Left lung (tissue), 10 donors: ENCODE results near the gene WDR49. TPM values are rescaled to one million over a fixed set of nuclear protein-coding genes. Genes with fewer than 3 reads are reported as not detected.

ENCODE experiments used
- ATAC-seq: fragments of 200-7000 bp; cut with Tn5 transposase; one replicate; pipeline ENCODE4 v1.9.1; 2020; ENCODE audit warnings: moderate library complexity
- DNase-seq, 4 donors: peaks; one replicate each; pipeline ENCODE4 v3.0.0-alpha.2; 2013 to 2020
- H3K27ac ChIP-seq, 2 donors: fragments of 200-600 bp; sonication (generic) in 1 of 2; one replicate each; pipeline versions ENCODE4 v1.5.0 to v1.8.0; 2020 to 2021
- H3K27me3 ChIP-seq, 2 donors: fragments of 200-600 bp; sonication (generic) in 1 of 2; one replicate each; pipeline versions ENCODE4 v1.5.0 to v1.8.0; 2020 to 2021
- H3K36me3 ChIP-seq, 2 donors: fragments of 200-600 bp; sonication (generic) in 1 of 2; one replicate each; pipeline versions ENCODE4 v1.5.0 to v1.8.0; 2020 to 2021
- H3K4me1 ChIP-seq, 2 donors: fragments of 200-600 bp; one replicate each; pipeline ENCODE4 v1.8.0; 2021
- H3K4me3 ChIP-seq, 2 donors: fragments of 200-600 bp; sonication (generic) in 1 of 2; one replicate each; pipeline versions ENCODE4 v1.5.0 to v1.8.0; 2020 to 2021; ENCODE audit warnings: mild to moderate bottlenecking in 1 of 2
- H3K9me3 ChIP-seq, 2 donors: fragments of 200-600 bp; sonication (generic) in 1 of 2; one replicate each; pipeline versions ENCODE4 v1.5.0 to v1.8.0; 2020 to 2021
- intact Hi-C, 2 donors: fragments of 100-400 bp; cut with DNase I; formaldehyde crosslinking; loops; one replicate each; pipeline versions ENCODE4 v1.11.2 to v1.14.2; 2022
- polyA plus RNA-seq, 6 donors: library from polyadenylated mRNA; unstranded; fragments of 120-200 nt; gene quantifications; one replicate each; pipeline ENCODE4 v1.2.1, GENCODE V29; 2013; ENCODE audit not compliant: insufficient read length in 6 of 6
- total RNA-seq, 2 donors: library from RNA; stranded (reverse); fragmentation: NEBNext Ultra II Directional; extraction: Animal tissue kit (Norgen Biotek cat#: 25700); gene quantifications; one replicate each; pipeline ENCODE4 v1.2.1, GENCODE V29; 2021
- TF ChIP-seq, protein P1 (sequence below), 2 donors: fragments of 200-600 bp; sonication (generic) in 1 of 2; IDR thresholded peaks; one replicate each; pipeline versions ENCODE4 v1.5.0 to v1.8.0; 2021; ENCODE audit warnings: antibody characterized with exemption in 2 of 2
- donor health status: DM: no; HTN: yes; CAD: no.
- donor health status: DM: no; HTN: no; CAD: no.

Gene WDR49
- total and polyA plus RNA-seq, 8 donors: 0.99 to 6.0 (median 2.5) TPM

DNA sequence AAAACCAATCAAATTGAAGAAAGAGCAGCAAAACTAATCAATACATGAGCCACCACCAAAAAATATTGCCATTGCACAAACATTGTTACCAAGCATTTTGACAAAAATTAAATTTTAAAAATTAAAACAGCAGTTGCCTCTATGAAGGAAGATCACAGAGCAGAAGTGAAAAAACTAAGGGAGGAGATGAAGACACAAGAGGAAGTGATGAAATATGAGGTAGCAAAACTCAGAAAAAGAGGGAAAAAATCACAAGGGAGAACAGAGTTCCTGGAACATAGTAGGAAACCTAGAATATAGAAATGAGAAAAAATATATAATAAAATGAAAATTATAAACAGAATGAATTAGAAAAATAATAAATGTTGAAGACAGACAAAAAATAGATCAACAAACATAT, 172.6 kb downstream of the WDR49 start:
- H3K4me1 ChIP-seq: no peaks in the 10 kb centered on the region
- DNase-seq (no peak), ATAC-seq (no peak)
- no peak overlapping the region for H3K4me3 ChIP-seq
- intact Hi-C loops: no loop called here
- H3K36me3 ChIP-seq: no peaks in the 10 kb centered on the region
- H3K9me3 ChIP-seq: no peaks in the 10 kb centered on the region
- H3K27me3 ChIP-seq: no peaks in the 10 kb centered on the region
- no peak overlapping the region for H3K27ac ChIP-seq
- TF ChIP-seq, protein P1, sequence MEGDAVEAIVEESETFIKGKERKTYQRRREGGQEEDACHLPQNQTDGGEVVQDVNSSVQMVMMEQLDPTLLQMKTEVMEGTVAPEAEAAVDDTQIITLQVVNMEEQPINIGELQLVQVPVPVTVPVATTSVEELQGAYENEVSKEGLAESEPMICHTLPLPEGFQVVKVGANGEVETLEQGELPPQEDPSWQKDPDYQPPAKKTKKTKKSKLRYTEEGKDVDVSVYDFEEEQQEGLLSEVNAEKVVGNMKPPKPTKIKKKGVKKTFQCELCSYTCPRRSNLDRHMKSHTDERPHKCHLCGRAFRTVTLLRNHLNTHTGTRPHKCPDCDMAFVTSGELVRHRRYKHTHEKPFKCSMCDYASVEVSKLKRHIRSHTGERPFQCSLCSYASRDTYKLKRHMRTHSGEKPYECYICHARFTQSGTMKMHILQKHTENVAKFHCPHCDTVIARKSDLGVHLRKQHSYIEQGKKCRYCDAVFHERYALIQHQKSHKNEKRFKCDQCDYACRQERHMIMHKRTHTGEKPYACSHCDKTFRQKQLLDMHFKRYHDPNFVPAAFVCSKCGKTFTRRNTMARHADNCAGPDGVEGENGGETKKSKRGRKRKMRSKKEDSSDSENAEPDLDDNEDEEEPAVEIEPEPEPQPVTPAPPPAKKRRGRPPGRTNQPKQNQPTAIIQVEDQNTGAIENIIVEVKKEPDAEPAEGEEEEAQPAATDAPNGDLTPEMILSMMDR (IDR thresholded peaks at IDR 0.05): no peak

DNA sequence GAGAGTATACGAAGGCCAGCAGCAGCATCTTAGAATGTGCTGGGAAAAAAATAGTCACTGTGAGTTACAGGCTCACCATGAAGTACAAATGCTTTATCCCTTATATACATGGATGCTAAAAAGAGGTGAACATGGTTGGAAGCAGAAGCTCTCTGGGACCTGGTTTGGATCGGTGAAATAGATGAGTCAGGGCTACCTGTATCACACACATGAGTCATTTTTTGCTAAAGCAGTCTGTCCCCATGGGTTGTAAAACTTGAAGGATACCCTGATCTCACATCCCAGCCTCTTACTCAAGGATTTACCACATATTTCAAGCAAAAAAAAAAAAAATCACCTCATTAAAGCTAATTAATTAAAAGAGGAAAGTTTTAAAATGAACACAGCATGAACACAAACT, 173.0 kb downstream of the WDR49 start:
- intact Hi-C loops: no loop called here
- Histone ChIP-seq H3K9me3 (no peaks in the 10 kb centered on the region), H3K4me1 (no peaks in the 10 kb centered on the region), H3K4me3 (no peak overlapping the region), H3K27ac (no peak overlapping the region), H3K27me3 (no peaks in the 10 kb centered on the region), H3K36me3 (no peaks in the 10 kb centered on the region)
- ATAC-seq (no peak), DNase-seq (no peak)
- TF ChIP-seq, protein P1 (IDR thresholded peaks at IDR 0.05): no peak

DNA sequence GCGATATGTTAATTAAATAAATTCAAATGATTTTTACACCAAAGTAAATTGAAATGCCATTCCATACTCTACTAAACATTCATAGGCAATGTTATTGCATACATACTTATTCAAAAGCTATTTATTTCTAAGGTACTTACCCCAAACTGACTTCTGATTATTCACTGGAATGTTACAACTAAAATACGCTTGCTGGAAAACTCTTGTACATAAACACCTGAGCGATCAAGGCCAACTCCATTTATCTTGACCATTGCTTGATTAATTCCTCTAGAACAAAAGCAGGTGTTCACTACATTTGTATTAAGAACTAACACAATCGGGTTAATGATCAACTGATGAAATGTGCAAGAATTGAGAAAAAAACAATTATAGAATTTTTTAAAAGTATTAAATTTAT, 179.9 kb downstream of the WDR49 start, which contains the start of gene SERPINI2:
TSS of gene SERPINI2 (minus strand) at position 180 of the 400 bp plus-strand sequence. CDS start 2,208 bp downstream, outside the sequence.
- ATAC-seq (no peak), DNase-seq (no peak)
- no peak within 1 kb of the TSS for H3K4me3 ChIP-seq
- no peaks in the 10 kb centered on the region for H3K4me1 ChIP-seq
- H3K27me3 ChIP-seq: no peaks in the 10 kb centered on the region
- H3K27ac ChIP-seq: no peak within 1 kb of the TSS
- H3K36me3 ChIP-seq: no peaks in the 10 kb centered on the region
- no peaks in the 10 kb centered on the region for H3K9me3 ChIP-seq
- TF ChIP-seq, protein P1 (IDR thresholded peaks at IDR 0.05): no peak
- intact Hi-C loops: no loop called here

DNA sequence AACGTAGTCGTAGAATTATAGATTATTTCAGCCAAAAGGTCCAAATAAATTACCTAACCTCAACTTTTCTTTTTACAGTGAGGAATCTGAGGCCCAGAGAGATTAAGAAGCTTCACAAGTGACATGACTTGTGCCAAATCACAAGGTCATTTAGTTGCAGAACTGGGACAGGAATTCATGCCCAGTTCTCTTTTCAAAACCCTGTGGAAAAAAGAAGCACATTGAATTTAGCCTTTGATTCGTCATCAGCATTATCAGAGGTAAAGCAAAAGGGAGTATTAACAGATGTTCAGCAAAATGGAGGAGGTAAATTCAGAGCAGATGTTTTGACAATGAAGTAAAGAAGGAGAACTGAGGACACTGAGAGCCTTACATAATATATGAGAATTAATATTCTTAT, 184.4 kb downstream of the WDR49 start:
- Histone ChIP-seq H3K27me3 (no peaks in the 10 kb centered on the region), H3K27ac (no peak overlapping the region), H3K36me3 (no peaks in the 10 kb centered on the region), H3K4me1 (no peaks in the 10 kb centered on the region), H3K4me3 (no peak overlapping the region), H3K9me3 (no peaks in the 10 kb centered on the region)
- intact Hi-C loops: no loop called here
- TF ChIP-seq, protein P1 (IDR thresholded peaks at IDR 0.05): no peak
- ATAC-seq: no peak
- no peak for DNase-seq

DNA sequence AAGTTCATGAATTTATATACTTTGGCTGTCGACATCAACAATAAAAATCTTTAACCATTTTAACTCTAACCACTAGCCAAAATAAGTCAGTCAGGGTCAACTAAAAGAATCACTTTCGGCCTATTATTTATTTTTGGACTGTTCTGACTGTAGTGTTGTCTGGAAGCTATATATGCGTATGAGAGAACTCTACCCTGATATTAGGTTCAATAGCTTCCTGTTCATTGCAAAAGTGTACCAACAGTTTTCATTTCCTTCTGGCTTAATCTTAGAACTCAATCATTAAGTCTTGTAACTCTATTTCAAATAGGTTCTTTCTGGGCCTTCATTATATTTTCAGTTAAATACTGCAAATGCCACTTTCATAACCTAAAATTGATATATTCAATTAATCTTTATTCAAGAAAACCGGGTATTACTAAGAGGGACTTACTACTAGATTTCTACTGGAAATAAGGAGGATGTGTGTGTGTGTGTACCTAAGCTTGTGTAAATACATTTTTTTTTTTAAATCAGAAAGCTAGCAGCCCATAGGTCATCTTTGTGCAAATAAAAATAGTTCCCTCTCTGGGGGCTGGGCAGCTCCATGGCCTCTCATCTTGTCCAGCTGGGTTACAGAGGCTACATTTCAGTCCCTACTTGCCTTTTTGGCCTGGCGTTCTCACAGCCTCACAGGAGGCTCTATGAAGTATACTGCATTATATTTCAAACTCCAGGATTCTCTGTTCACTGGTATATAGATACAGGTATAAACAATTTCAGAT, 185.7 kb downstream of the WDR49 start:
- DNase-seq: peak in 1 of 4 donors; percentile 5
- Histone ChIP-seq H3K4me3 (no peak overlapping the region), H3K4me1 (no peaks in the 10 kb centered on the region), H3K27me3 (no peaks in the 10 kb centered on the region), H3K27ac (no peak overlapping the region), H3K36me3 (no peaks in the 10 kb centered on the region), H3K9me3 (no peaks in the 10 kb centered on the region)
- TF ChIP-seq, protein P1 (IDR thresholded peaks at IDR 0.05): no peak
- ATAC-seq: no peak
- intact Hi-C loops: no loop called here
